ENCODE measurements around the gene NBDY. TPM values are rescaled to one million over a fixed set of nuclear protein-coding genes. Genes with fewer than 3 reads are reported as not detected.

The NBDY gene
- total and polyA plus RNA-seq, 2 of the 13 experiments (the other 11 are each of a cell fraction or from before 2014, with no cell fraction given): 1.4 to 1.7 TPM

DNA sequence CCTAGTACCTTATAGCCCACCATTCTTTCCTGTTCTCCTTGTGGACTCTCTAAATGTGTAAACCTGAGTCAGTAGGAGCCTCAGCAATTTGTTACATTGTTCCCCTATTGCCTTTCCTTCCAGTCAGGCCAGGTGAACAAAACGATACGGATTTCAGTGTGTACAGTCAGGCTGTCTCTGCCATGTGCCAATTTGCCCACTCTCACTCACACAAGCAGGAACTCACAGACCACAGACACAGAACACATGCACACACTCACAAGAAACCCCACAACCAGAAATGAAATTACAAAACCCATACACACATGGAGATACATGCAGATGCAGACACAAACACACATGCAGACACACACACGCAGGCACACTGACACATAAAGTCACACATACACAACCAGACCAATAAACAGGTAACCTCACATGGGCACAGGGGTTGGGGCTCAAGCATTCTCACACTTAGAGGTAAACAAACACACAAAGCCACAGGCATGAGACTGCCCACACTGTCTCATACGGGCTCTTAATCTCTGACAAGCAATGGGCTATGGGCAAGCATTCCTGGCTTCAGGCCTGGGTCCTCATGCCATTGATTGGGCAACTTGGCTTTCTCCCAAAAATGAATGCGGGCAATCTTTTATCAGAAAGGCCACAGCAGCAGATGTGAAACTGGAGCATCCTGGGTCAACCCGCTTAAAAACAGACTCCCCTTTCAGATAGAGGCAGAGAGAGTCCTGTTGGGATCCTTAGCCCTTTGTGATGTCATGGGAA, 68.7 kb downstream of the NBDY start:
- 83% methylated on average over 3 of the region's 6 CpGs for WGBS (ENCODE audit: low lambda C conversion rate)
- ATAC-seq: no peak

DNA sequence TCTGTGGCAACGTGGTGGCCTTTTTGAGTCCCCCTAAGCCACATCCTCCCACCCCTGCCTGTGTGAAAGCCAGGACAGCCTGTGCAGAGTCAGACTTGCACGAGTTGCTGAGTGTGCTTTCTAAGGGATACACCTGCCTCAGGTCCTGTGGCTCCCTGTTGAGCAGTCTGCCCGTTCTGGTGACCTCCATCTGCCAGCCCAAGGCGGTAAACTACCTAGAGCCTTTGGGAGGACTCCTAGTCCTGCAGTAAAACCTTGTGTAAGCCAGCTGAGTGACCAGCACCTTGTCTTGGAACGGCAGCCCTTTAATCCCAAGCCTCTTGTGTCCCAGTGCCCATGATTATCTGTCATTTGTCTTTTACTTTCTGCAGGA, 69.3 kb downstream of the NBDY start:
- DNase-seq (ENCODE audit: low spot score): no peak
- ChIA-PET CTCF (ENCODE audit: low intra/inter-chr PET ratio, low total read pairs) (no interaction called here), POLR2A (no interaction called here)
- no peaks in the 10 kb centered on the region for H3K27me3 ChIP-seq (ENCODE audit: control insufficient read depth in 1 of 2, insufficient read depth in 2 of 2, low read length in 2 of 2)
- intact Hi-C loops (cut with micrococcal nuclease; ENCODE audit: unreplicated experiment) (no loop called here), in situ Hi-C loops (cut with HindIII; ENCODE audit: extremely low pct_ligation_motif_present, low pct_unique_long_range_greater_than_20kb) (no loop called here)
- no TSS peak for BruUV-seq (replicated peaks)
- H3K9ac ChIP-seq (ENCODE audit: insufficient read depth, low read depth, low read length): no peak overlapping the region
- H3K9me3 ChIP-seq (ENCODE audit: low read length): no peaks in the 10 kb centered on the region
- no peak for FAIRE-seq
- H3K4me1 ChIP-seq (ENCODE audit: insufficient read depth, low read length): no peaks in the 10 kb centered on the region
- H3K79me2 ChIP-seq (ENCODE audit: insufficient read depth, low read length): no peaks in the 10 kb centered on the region
- H3K4me3 ChIP-seq (replicated peaks in 1 of 3; ENCODE audit: insufficient read depth in 1 of 3, low read depth in 2 of 3, low read length in 3 of 3): no peak overlapping the region
- TF ChIP-seq ZC3H4 (CRISPR knock-in tag; IDR thresholded peaks at IDR 0.05; ENCODE audit: borderline replicate concordance) (no peak), ARNT (IDR thresholded peaks at IDR 0.05) (no peak), ZNF691 (CRISPR knock-in tag; IDR thresholded peaks at IDR 0.05; ENCODE audit: borderline replicate concordance, low read depth) (no peak), CHD2 (IDR thresholded peaks at IDR 0.05; ENCODE audit: low read depth, low read length) (no peak), SOX13 (IDR thresholded peaks at IDR 0.05) (no peak), SOX13 (CRISPR knock-in tag; conservative IDR thresholded peaks at IDR 0.05 in 1 of 2, IDR thresholded peaks at IDR 0.05 in 1 of 2) (no peak), ZNF782 (CRISPR knock-in tag; IDR thresholded peaks at IDR 0.05; ENCODE audit: borderline replicate concordance) (no peak), ZBTB20 (CRISPR knock-in tag; IDR thresholded peaks at IDR 0.05; ENCODE audit: borderline replicate concordance, low read depth) (no peak)
- TF ChIP-seq, protein P1, sequence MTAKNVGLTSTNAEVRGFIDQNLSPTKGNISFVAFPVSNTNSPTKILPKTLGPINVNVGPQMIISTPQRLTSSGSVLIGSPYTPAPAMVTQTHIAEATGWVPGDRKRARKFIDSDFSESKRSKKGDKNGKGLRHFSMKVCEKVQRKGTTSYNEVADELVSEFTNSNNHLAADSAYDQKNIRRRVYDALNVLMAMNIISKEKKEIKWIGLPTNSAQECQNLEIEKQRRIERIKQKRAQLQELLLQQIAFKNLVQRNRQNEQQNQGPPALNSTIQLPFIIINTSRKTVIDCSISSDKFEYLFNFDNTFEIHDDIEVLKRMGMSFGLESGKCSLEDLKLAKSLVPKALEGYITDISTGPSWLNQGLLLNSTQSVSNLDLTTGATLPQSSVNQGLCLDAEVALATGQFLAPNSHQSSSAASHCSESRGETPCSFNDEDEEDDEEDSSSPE (CRISPR knock-in tag; IDR thresholded peaks at IDR 0.05): no peak
- WGBS (ENCODE audit: low lambda C conversion rate): no CpG with 5 or more reads among the region's 5 CpGs
- H4K20me1 ChIP-seq (ENCODE audit: insufficient read depth, low read length): no peaks in the 10 kb centered on the region
- no peak for ATAC-seq
- H3K27ac ChIP-seq (ENCODE audit: extremely low read length, insufficient read depth, low read length): no peak overlapping the region
- H3K36me3 ChIP-seq (replicated peaks in 1 of 2; ENCODE audit: control insufficient read depth in 1 of 2, insufficient read depth in 2 of 2, low read length in 2 of 2): no peaks in the 10 kb centered on the region
- no peak overlapping the region for H2AFZ ChIP-seq (ENCODE audit: low read length)
- no peak overlapping the region for H3K4me2 ChIP-seq (ENCODE audit: low read depth, low read length)

More for the DNA sequence above, 68.7 kb downstream of the NBDY start:
- H4K20me1 ChIP-seq (ENCODE audit: insufficient read depth, low read length): no peaks in the 10 kb centered on the region
- DNase-seq (ENCODE audit: low spot score) (no peak), FAIRE-seq (no peak)
- in situ Hi-C loops (cut with HindIII; ENCODE audit: extremely low pct_ligation_motif_present, low pct_unique_long_range_greater_than_20kb): no loop called here
- no peaks in the 10 kb centered on the region for H3K36me3 ChIP-seq (replicated peaks in 1 of 2; ENCODE audit: control insufficient read depth in 1 of 2, insufficient read depth in 2 of 2, low read length in 2 of 2)
- H3K4me2 ChIP-seq (ENCODE audit: low read depth, low read length): no peak overlapping the region
- H3K27me3 ChIP-seq (ENCODE audit: control insufficient read depth in 1 of 2, insufficient read depth in 2 of 2, low read length in 2 of 2): no peaks in the 10 kb centered on the region
- H3K27ac ChIP-seq (ENCODE audit: extremely low read length, insufficient read depth, low read length): no peak overlapping the region
- TF ChIP-seq PAWR (CRISPR knock-in tag; IDR thresholded peaks at IDR 0.05; ENCODE audit: borderline replicate concordance): no peak
- TF ChIP-seq, protein P2, sequence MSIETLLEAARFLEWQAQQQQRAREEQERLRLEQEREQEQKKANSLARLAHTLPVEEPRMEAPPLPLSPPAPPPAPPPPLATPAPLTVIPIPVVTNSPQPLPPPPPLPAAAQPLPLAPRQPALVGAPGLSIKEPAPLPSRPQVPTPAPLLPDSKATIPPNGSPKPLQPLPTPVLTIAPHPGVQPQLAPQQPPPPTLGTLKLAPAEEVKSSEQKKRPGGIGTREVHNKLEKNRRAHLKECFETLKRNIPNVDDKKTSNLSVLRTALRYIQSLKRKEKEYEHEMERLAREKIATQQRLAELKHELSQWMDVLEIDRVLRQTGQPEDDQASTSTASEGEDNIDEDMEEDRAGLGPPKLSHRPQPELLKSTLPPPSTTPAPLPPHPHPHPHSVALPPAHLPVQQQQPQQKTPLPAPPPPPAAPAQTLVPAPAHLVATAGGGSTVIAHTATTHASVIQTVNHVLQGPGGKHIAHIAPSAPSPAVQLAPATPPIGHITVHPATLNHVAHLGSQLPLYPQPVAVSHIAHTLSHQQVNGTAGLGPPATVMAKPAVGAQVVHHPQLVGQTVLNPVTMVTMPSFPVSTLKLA (IDR thresholded peaks at IDR 0.05): 0 out of 2 replicates have a peak, but pooled peaks have one; percentile 17
- no peak for TF ChIP-seq ZSCAN31 (CRISPR knock-in tag; IDR thresholded peaks at IDR 0.05; ENCODE audit: low read depth)
- POLR2A ChIA-PET: no interaction called here
- H2AFZ ChIP-seq (ENCODE audit: low read length): no peak overlapping the region
- no peak overlapping the region for H3K4me3 ChIP-seq (replicated peaks in 1 of 3; ENCODE audit: insufficient read depth in 1 of 3, low read depth in 2 of 3, low read length in 3 of 3)
- intact Hi-C loops (cut with micrococcal nuclease; ENCODE audit: unreplicated experiment): no loop called here
- H3K4me1 ChIP-seq (ENCODE audit: insufficient read depth, low read length): no peaks in the 10 kb centered on the region
- no peak overlapping the region for H3K9ac ChIP-seq (ENCODE audit: insufficient read depth, low read depth, low read length)
- no peaks in the 10 kb centered on the region for H3K79me2 ChIP-seq (ENCODE audit: insufficient read depth, low read length)
- no TSS peak for BruUV-seq (replicated peaks)
- CTCF ChIA-PET (ENCODE audit: low intra/inter-chr PET ratio, low total read pairs): no interaction called here
- H3K9me3 ChIP-seq (ENCODE audit: low read length): no peaks in the 10 kb centered on the region
